M059J (cell line): Measurements from ENCODE around the gene VPS11. TPM values are rescaled to one million over a fixed set of nuclear protein-coding genes. Genes with fewer than 3 reads are reported as not detected.
"Not testable (repeated sequence)": the region's sequence is repeated elsewhere in the genome, so short reads cannot be mapped to it uniquely, and the experiment has no call there.

Experiments used
- DNase-seq: peaks from one replicate; pipeline ENCODE4 v3.0.0-alpha.2; 2012; ENCODE audit warnings: low read depth
- total RNA-seq: library from RNA; depleted of rRNA; stranded (reverse); fragments of >200 nt; shearing (Covaris generic); gene quantifications from 2 replicates; pipeline ENCODE4 v1.2.3, GENCODE V29; 2014

VPS11 gene
- total RNA-seq, 1 experiment from 2014 or later = 20.9 TPM

- DNase-seq = not testable (repeated sequence)
Observed at GRCh38 chr11:119103161-119103664, 35.6 kb downstream of the VPS11 start.

DNA sequence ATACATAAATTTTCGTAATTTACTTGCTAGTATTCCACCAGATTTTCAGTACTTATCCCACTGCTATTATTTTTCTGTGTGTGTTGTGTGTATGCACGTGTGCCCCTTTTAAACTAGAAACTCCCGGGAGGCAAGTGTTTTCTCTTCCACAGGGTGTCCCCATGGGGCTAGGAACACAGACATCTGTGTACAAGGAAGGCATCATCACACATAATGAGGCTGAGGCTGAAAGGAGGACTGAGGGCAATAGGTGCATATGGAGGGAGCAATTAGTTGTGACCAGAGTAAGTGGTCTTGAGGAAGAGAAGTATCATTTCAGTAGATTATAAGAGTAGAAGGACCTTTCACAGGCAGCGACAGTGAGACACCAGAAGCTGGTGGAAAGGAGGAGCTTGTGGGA lies 36.2 kb downstream of the VPS11 start:
- DNase-seq = no peak

DNA sequence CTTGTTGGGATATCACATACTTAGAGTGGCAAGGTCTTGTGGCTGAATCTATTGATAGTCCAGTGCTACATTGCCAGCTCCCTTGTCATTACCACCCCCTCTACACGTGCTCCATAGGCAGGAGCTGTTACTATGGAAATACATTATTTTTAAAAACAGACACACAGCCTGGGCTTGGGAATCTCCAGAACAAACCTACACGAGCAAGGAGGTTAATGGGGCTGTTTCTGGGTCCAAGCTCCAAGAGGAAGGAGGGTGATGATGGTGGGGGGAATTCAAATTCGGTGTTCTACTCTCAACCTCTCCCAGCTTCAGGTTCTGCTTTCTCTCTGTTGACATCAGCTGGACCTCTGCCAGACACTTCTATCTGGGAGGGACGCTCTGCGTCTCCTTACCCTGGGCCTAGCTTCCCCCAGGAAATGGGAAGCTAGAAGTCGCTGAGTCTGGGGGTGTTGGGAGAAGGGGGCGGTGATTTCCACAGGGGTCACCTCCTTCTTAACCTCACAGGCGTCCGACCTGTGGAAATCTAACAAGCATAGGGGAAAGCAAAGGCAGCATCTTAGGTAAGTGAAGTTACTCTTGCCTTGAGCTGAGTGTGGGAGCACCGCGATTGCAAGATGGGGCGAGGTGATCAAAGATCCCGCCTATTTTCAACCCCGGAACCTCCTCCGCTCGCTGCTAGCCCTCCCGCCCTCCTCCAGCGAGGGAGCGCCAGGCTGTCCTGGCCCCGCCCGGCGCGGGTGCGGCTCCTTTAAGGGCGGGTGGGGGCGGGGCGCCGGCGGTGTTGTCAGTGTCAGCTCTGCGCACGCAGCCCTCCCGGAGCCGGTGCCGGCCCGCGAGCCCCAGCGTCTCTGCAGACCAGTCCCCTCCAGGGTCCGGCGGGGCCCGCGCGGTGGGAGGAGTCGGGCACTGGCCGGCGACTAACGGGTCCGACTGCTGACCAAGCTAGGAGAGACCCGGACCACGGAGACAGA lies 39.2 kb downstream of the VPS11 start, which contains the start of gene C2CD2L:
Gene C2CD2L (plus strand): TSS at position 781 of the 974 bp plus-strand sequence. CDS start 398 bp downstream, outside the sequence.
- peak; percentile 92 for DNase-seq

GRCh38 chr11:119107538-119108145 lies 40.0 kb downstream of the VPS11 start:
- DNase-seq = no peak

DNA sequence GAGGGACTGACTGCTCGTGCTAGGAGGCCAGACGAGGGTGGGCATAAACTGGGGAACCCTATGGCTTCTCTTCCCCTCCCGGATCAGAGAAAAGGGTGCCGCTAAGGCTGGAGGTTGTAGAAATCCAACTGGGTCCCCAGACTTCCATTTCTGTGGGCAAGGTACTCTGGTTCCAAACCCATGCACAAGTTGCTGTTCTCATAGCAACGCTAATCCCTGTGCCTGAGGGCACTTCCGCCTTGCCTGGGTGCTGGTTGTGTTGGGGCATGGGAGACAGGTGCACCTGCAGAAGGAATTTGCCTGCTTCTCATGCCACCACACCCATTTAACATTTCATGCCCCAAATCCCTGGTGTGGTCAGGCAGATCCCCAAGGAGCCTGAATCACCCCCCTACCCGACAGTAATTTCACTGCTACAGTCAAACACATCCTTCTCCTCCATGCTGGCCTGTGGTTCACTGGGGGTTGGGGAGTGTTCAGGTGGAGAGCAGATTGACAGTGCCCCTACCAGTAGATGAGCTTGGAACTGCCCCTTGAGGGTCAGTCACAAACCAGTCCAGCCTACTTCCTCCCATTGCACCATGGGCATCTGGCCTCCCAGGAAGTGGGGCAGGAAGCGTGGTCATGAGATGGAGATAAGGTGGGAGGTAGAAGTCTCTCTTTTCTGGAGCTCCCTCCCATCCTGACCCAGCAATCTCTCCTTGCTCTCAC lies 40.7 kb downstream of the VPS11 start:
- DNase-seq = peak; percentile 76

DNA sequence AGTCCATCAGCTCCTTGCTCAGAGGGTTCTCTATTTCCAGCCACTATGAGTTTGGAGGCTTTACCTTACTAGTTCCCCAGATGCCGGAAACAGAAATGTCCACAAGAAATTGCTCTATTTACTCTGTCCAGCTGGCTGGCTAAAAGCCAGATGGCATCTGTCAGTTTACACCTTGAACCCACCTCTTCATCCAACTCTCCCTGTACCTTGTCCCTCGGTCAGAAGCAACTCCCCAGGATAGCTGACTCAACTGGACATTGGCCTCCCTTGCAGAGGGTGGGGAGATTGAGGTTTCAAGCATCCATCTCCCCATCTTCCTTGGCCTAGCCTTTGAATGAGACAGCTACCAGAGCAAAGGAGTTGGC lies 41.2 kb downstream of the VPS11 start:
- DNase-seq = no peak

DNA sequence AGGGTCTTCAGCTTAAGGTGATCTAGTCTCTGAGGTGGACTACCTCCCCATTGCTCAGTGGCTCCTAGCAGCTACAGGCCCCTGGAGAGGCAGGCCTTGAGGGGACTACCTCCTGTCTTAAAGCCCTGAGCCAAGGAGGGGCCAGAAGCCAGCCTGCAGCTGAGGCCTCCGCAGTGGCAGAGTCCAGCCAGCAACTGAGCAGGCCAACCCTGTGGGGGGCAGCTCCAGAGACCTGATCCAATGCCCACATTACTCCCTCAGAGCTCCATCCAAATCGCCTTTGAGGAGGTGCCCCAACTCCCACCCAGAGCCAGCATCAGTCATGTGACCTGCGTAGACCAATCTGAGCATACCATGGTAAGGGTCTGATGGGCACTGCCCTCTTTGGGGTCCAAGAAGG lies 42.2 kb downstream of the VPS11 start:
- no peak for DNase-seq

GRCh38 chr11:119110439-119110838 lies 42.8 kb downstream of the VPS11 start:
- no peak for DNase-seq

GRCh38 chr11:119111361-119111925 lies 43.8 kb downstream of the VPS11 start:
- no peak for DNase-seq

GRCh38 chr11:119112314-119113020 lies 44.8 kb downstream of the VPS11 start:
- DNase-seq = no peak

GRCh38 chr11:119113716-119114115 lies 46.1 kb downstream of the VPS11 start:
- no peak for DNase-seq

DNA sequence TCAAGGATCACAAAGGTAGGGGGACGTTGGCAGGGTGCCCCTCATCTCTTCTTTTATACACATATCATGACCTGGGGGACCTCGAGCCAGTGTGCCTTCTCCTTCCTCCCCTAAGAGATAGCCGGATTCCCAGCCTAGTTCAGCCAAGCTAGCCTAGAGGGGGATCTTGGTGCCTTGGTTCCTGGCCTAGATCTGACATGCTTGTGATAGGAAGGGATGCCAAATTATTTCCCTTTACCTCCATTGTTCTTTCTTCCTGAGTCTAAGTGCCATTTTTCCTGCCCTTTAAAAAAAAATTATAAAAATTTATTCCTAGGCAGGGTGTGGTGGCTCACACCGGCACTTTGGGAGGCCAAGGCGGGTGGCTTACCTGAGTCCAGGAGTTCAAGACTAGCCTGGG lies 46.7 kb downstream of the VPS11 start:
- DNase-seq = no peak

DNA sequence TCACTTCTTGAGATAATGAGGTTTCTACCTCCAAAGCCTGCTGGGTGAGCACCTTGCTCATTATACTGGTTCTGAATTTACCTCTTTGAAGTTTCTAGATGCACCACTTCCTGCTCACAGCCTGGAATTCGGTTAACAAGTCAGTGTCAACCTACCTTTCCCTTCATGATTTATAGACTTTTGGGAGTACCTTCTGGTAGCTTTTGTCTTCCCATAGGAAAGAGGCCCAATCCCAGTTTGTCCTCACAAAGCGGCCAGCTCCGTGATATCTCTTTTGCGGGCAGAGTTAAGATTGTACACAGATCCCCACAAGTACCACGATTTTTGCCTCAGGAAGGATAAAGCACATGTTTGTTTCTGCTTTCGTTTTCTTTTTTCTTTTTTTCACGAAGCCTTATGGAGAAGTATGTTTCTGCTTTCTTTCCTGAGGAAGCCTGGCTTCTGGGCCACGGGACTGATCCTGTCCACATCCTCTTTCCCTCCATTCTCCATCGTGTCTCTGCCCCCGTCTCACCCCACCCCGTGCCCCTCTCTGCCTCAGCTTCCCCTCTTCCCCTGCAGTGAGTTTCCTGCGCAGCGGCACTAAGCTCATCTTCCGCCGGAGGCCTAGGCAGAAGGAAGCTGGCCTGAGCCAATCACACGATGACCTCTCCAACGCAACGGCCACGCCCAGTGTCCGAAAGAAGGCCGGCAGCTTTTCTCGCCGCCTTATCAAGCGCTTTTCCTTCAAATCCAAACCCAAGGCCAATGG lies 48.0 kb downstream of the VPS11 start:
- no peak for DNase-seq

DNA sequence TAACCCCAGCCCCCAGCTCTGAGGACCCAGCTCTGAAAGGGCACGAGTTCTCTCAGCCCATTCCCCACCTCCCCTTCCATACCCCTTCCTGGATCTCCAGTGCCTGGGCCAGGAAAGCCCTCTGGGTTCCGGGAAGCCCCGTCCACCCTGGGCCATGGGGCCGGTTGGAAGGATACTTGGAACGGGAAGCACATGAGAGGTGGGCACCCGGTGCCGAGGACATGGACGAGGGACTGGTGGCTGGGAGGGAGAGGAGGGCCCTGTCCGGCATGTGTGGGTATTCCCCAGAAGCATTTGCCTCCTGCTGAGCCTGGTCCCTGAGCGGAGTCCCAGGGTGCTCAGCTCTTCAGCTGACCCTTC lies 48.6 kb downstream of the VPS11 start:
- DNase-seq = no peak

GRCh38 chr11:119116601-119117000 lies 49.0 kb downstream of the VPS11 start:
- DNase-seq = no peak

DNA sequence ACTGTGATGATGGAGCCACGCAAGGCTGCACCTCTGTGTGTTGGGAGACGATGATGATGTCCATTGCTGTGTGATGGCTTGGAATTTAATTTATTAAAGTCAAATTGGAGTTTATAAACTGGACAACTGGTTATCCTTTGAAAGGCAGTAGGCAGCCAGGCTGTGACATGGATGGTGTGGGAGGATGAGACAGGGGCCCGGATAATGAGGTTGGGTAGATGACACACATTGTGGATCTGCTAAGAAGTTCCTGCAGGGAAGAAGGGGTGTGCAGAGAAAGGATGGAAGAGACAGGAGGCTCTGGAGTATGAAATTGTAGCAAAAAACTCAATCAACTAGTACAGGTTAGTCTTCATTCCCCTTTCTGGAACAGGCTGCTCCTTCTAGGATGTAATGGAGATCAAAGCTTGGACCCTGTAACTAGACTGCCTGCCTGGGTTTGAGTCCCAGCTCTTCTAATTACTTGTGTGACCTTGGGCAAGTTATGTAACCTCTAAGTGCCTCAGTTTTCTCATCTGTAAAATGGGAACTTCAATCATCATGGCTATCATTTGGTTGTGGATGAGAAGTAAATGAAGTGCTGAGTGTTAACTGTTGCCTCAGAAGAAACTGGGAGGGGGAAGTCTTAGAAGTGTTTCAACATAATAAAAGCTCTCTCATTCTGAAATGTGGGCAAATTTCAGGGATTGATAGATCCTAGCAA lies 49.5 kb downstream of the VPS11 start:
- no peak for DNase-seq

DNA sequence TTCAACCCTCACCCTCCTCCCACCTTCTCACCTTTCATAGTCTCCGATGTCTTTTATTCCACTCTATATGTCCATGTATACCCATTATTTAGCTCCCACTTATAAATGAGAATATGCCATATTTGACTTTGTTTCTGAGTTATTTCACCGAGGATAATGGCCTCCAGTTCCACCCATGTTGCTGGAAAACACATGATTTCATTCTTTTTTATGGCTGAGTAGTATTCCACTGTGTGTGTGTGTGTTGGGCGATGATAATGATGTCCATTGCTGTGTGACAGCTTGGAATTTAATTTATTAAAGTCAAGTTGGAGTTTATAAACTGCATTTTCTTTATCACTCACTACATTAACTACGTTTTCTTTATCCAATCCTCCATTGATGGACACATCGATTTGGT lies 50.6 kb downstream of the VPS11 start:
- no peak for DNase-seq

GRCh38 chr11:119118946-119119345 lies 51.3 kb downstream of the VPS11 start:
- DNase-seq = no peak

- peak; percentile 65 for DNase-seq
Observed at GRCh38 chr11:119120639-119121007, 53.0 kb downstream of the VPS11 start.
